H1 (cell line): ENCODE results near the gene OR10A4.

Source experiments
- EGR1 ChIP-seq: IDR thresholded peaks from 2 replicates; pipeline ENCODE4 v1.6.1; 2011; ENCODE audit warnings: low read depth, low read length, borderline replicate concordance
- EZH2 ChIP-seq: fragments of 200-600 bp; sonication (generic); IDR thresholded peaks from 2 replicates; pipeline ENCODE4 v1.7.1; 2012; ENCODE audit warnings: low read depth, mild to moderate bottlenecking, moderate library complexity, low read length, inconsistent platforms; ENCODE audit not compliant: severe bottlenecking
- KDM1A ChIP-seq: fragments of 200-600, 300-600 bp; sonication (generic); IDR thresholded peaks from 2 replicates; pipeline ENCODE4 v1.7.1; 2016; ENCODE audit warnings: mild to moderate bottlenecking, low read length, borderline replicate concordance
- MAFK ChIP-seq: IDR thresholded peaks from 2 replicates; pipeline ENCODE4 v1.6.1; 2012; ENCODE audit warnings: low read depth, mild to moderate bottlenecking, improper control_type of control experiment, low read length
- PHF8 ChIP-seq: fragments of 200-600 bp; sonication (generic); conservative IDR thresholded peaks from 2 replicates; pipeline ENCODE4 v1.7.1; 2012; ENCODE audit warnings: low read depth, mild to moderate bottlenecking, inconsistent platforms, low read length, moderate library complexity
- POLR2A ChIP-seq, 2 experiments: IDR thresholded peaks; 1 replicate in 1 of 2; 2 replicates in 1 of 2; pipeline ENCODE4 v1.6.1; 2011; ENCODE audit warnings: low read depth in 2 of 2, low read length in 2 of 2, mild to moderate bottlenecking in 2 of 2; ENCODE audit errors: control extremely low read depth in 1 of 2
- POLR2AphosphoS5 ChIP-seq: IDR thresholded peaks from 2 replicates; pipeline ENCODE4 v1.6.1; 2011; ENCODE audit warnings: low read depth, low read length
- RFX5 ChIP-seq: IDR thresholded peaks from 2 replicates; pipeline ENCODE4 v1.6.1; 2011; ENCODE audit warnings: low read depth, low read length, improper control_type of control experiment, borderline replicate concordance
- RNF2 ChIP-seq: fragments of 200-900, 300-1000 bp; sonication (generic); IDR thresholded peaks from 2 replicates; pipeline ENCODE4 v1.7.1; 2016; ENCODE audit warnings: borderline replicate concordance, low read depth, mild to moderate bottlenecking, antibody characterized with exemption, low read length; ENCODE audit not compliant: poor library complexity, severe bottlenecking; ENCODE audit errors: missing control alignments
- SP1 ChIP-seq: IDR thresholded peaks from 2 replicates; pipeline ENCODE4 v1.6.1; 2011; ENCODE audit warnings: low read depth, low read length
- SUZ12 ChIP-seq: fragments of 200-600 bp; sonication (generic); IDR thresholded peaks from 2 replicates; pipeline ENCODE4 v1.6.1; 2012; ENCODE audit warnings: mild to moderate bottlenecking, inconsistent platforms, low read length, moderate library complexity, mixed read lengths
- TF ChIP-seq, protein P1 (sequence below), 3 experiments: IDR thresholded peaks; 1 replicate in 2 of 3; 2 replicates in 1 of 3; pipeline versions ENCODE4 v1.5.1 to v1.6.1; 2011; ENCODE audit warnings: low read length in 3 of 3, mild to moderate bottlenecking in 3 of 3, inconsistent platforms in 2 of 3, low read depth in 1 of 3, moderate library complexity in 1 of 3; ENCODE audit not compliant: insufficient read depth in 1 of 3; ENCODE audit errors: control extremely low read depth in 1 of 3

GRCh38 chr11:6895010-6895409 is 18.6 kb downstream of the OR10A4 start:
- TF ChIP-seq RFX5 (no peak), SUZ12 (no peak), MAFK (no peak), KDM1A (no peak), EGR1 (no peak), PHF8 (no peak), POLR2AphosphoS5 (no peak), RNF2 (no peak), POLR2A (IDR thresholded peaks at IDR 0.05; ENCODE audit: control extremely low read depth in 1 of 2, low read depth in 2 of 2, low read length in 2 of 2) (no peak), SP1 (no peak), EZH2 (no peak)
- TF ChIP-seq, protein P1, sequence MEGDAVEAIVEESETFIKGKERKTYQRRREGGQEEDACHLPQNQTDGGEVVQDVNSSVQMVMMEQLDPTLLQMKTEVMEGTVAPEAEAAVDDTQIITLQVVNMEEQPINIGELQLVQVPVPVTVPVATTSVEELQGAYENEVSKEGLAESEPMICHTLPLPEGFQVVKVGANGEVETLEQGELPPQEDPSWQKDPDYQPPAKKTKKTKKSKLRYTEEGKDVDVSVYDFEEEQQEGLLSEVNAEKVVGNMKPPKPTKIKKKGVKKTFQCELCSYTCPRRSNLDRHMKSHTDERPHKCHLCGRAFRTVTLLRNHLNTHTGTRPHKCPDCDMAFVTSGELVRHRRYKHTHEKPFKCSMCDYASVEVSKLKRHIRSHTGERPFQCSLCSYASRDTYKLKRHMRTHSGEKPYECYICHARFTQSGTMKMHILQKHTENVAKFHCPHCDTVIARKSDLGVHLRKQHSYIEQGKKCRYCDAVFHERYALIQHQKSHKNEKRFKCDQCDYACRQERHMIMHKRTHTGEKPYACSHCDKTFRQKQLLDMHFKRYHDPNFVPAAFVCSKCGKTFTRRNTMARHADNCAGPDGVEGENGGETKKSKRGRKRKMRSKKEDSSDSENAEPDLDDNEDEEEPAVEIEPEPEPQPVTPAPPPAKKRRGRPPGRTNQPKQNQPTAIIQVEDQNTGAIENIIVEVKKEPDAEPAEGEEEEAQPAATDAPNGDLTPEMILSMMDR (IDR thresholded peaks at IDR 0.05; ENCODE audit: control extremely low read depth in 1 of 3, insufficient read depth in 1 of 3, low read depth in 1 of 3, low read length in 3 of 3): no peak
